CD4-positive, alpha-beta T cell treated with Interferon alpha-2 for 1 hour (primary cell): ENCODE results near the gene PDE10A.
"Not testable (repeated sequence)": the region's sequence is repeated elsewhere in the genome, so short reads cannot be mapped to it uniquely, and the experiment has no call there.

Experiments
- DNase-seq, 2 donors: peaks; one replicate each; pipeline ENCODE4 v3.0.0-alpha.2; 2020 to 2022

Gene PDE10A

GRCh38 chr6:165519316-165519715 lies 143.7 kb downstream of the PDE10A start:
- no peak for DNase-seq

GRCh38 chr6:165515963-165516624 lies 146.9 kb downstream of the PDE10A start:
- DNase-seq, result no peak

GRCh38 chr6:165514621-165515020 lies 148.4 kb downstream of the PDE10A start:
- no peak for DNase-seq

- DNase-seq, result no peak
Measured at GRCh38 chr6:165511807-165512206, 151.2 kb downstream of the PDE10A start.

- DNase-seq, result no peak
Measured at GRCh38 chr6:165508321-165508869, 154.6 kb downstream of the PDE10A start.

GRCh38 chr6:165506657-165507056 lies 156.4 kb downstream of the PDE10A start:
- DNase-seq, result no peak

GRCh38 chr6:165500214-165500907 lies 162.7 kb downstream of the PDE10A start:
- DNase-seq, result not testable (repeated sequence)

GRCh38 chr6:165497472-165497871 lies 165.6 kb downstream of the PDE10A start:
- DNase-seq, result no peak

- no peak for DNase-seq
Measured at GRCh38 chr6:165488624-165489295, 174.3 kb downstream of the PDE10A start.

- no peak for DNase-seq
Measured at GRCh38 chr6:165487950-165488349, 175.1 kb downstream of the PDE10A start.

GRCh38 chr6:165487347-165487746 lies 175.7 kb downstream of the PDE10A start:
- no peak for DNase-seq

GRCh38 chr6:165486183-165487137 lies 176.6 kb downstream of the PDE10A start:
- DNase-seq, result no peak

GRCh38 chr6:165484178-165484889 lies 178.7 kb downstream of the PDE10A start:
- DNase-seq, result no peak

- DNase-seq, result no peak
Measured at GRCh38 chr6:165481921-165482320, 181.1 kb downstream of the PDE10A start.

- no peak for DNase-seq
Measured at GRCh38 chr6:165480916-165481315, 182.1 kb downstream of the PDE10A start.

- no peak for DNase-seq
Measured at GRCh38 chr6:165478581-165478980, 184.5 kb downstream of the PDE10A start.

GRCh38 chr6:165469483-165469882 lies 193.6 kb downstream of the PDE10A start:
- no peak for DNase-seq

GRCh38 chr6:165468340-165469235 lies 194.5 kb downstream of the PDE10A start:
- DNase-seq, result no peak

GRCh38 chr6:165463499-165463898 lies 199.5 kb downstream of the PDE10A start:
- DNase-seq, result not testable (repeated sequence)

GRCh38 chr6:165459605-165460301 lies 203.3 kb downstream of the PDE10A start:
- not testable (repeated sequence) for DNase-seq
